ENCODE measurements around the gene CCDC54.

DNA sequence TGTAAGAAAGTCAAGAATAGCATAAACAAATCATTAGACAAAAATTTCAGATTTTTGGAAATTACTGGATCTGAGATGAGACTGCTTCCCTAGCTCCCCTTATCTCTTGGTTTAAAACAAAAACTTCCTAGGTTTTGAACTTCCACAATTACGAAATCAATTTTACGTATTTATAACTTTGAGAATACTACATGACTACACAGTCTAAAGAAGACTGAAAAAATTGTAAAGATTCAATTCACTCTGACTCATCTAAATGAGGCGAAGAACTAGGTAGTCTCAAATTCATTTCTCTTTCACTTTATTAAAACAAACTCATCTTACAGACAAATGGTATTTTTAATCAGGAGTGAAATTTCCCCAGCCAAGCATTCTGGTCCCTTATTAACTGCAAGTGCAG, 10.3 kb downstream of the CCDC54 start:
- TF ChIP-seq, protein P1, sequence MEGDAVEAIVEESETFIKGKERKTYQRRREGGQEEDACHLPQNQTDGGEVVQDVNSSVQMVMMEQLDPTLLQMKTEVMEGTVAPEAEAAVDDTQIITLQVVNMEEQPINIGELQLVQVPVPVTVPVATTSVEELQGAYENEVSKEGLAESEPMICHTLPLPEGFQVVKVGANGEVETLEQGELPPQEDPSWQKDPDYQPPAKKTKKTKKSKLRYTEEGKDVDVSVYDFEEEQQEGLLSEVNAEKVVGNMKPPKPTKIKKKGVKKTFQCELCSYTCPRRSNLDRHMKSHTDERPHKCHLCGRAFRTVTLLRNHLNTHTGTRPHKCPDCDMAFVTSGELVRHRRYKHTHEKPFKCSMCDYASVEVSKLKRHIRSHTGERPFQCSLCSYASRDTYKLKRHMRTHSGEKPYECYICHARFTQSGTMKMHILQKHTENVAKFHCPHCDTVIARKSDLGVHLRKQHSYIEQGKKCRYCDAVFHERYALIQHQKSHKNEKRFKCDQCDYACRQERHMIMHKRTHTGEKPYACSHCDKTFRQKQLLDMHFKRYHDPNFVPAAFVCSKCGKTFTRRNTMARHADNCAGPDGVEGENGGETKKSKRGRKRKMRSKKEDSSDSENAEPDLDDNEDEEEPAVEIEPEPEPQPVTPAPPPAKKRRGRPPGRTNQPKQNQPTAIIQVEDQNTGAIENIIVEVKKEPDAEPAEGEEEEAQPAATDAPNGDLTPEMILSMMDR (IDR thresholded peaks at IDR 0.05) = no peak
- no peak for TF ChIP-seq POLR2A (IDR thresholded peaks at IDR 0.05)
